GM19438 (cell line): ENCODE results near the gene SMCR8.
"Not testable (repeated sequence)": the region's sequence is repeated elsewhere in the genome, so short reads cannot be mapped to it uniquely, and the experiment has no call there.

ENCODE experiments used
- ATAC-seq: cut with Tn5 transposase; IDR thresholded peaks from one replicate; pipeline ENCODE4 v1.9.1; 2021; ENCODE audit warnings: low read depth; ENCODE audit not compliant: unreplicated experiment

Gene SMCR8, protein sequence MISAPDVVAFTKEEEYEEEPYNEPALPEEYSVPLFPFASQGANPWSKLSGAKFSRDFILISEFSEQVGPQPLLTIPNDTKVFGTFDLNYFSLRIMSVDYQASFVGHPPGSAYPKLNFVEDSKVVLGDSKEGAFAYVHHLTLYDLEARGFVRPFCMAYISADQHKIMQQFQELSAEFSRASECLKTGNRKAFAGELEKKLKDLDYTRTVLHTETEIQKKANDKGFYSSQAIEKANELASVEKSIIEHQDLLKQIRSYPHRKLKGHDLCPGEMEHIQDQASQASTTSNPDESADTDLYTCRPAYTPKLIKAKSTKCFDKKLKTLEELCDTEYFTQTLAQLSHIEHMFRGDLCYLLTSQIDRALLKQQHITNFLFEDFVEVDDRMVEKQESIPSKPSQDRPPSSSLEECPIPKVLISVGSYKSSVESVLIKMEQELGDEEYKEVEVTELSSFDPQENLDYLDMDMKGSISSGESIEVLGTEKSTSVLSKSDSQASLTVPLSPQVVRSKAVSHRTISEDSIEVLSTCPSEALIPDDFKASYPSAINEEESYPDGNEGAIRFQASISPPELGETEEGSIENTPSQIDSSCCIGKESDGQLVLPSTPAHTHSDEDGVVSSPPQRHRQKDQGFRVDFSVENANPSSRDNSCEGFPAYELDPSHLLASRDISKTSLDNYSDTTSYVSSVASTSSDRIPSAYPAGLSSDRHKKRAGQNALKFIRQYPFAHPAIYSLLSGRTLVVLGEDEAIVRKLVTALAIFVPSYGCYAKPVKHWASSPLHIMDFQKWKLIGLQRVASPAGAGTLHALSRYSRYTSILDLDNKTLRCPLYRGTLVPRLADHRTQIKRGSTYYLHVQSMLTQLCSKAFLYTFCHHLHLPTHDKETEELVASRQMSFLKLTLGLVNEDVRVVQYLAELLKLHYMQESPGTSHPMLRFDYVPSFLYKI

DNA sequence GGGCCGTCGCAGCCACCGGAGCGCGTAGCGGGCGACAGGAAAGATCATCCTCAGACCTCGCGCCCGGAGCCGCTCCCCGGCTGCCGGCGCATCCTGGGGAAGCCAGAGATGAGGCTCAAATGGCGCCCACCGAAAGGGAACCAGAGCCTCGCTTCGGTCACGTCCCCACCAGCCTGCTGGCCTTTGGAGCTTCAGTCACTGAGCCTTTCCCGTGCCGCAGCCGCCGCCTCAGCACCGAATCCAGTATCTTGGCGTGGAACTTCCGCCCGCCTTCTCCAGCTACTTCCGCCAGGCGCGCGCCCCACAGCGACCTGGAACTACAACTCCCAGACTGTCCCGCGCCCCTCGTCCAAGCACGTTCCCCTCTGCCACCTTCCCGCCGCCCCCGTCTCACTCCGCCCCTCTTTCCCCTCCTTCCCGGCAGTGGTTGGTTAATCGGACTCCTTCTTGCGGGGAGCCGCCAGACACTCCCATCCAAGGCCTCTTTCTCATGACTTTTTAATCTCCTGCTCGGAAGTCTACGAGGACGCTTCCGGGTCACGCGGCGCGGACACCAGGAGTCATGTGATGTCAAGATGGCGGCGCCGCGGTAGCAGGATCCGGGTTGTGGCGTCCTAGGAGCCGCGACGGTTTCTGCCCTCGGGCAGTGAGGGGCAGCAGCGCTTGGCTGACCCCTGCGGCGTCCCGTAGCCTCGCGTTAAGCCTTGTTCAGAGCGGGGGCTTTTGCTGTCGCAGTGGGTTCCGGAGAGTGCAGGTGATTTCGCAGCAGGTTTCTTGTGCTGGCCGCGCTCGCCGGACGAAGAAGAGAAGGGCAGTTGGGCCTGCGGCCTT lies at the start of gene SMCR8, which contains the start of gene TOP3A:
Gene SMCR8, plus strand, starts transcription at position 563 of the 831 bp plus-strand sequence. CDS start 497 bp downstream, outside the sequence.
Gene TOP3A, minus strand, starts transcription at position 264 of the 831 bp plus-strand sequence. Its CDS starts 216 bp downstream, at position 48.
- peak; percentile 86 for ATAC-seq

DNA sequence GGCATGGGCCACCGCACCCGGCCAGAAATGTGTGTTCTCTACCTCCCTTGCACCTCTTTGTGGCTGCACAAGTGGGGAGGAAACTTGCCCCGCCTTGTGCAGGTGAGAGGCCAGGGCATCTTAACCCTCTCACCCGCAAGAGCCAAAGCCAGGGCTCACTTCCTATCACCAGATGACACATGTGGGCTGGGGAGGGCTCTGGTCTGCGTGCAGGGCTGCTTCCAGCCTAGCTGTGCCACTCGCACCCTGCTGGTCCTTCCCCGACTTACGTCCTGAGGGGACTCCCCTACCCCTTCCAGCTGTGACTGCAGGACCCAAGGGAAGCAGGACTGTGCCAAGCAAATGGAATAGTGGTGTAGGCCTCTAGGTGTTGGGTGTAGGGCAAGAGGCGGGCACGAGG lies 47.7 kb upstream of the SMCR8 start:
- ATAC-seq = no peak

DNA sequence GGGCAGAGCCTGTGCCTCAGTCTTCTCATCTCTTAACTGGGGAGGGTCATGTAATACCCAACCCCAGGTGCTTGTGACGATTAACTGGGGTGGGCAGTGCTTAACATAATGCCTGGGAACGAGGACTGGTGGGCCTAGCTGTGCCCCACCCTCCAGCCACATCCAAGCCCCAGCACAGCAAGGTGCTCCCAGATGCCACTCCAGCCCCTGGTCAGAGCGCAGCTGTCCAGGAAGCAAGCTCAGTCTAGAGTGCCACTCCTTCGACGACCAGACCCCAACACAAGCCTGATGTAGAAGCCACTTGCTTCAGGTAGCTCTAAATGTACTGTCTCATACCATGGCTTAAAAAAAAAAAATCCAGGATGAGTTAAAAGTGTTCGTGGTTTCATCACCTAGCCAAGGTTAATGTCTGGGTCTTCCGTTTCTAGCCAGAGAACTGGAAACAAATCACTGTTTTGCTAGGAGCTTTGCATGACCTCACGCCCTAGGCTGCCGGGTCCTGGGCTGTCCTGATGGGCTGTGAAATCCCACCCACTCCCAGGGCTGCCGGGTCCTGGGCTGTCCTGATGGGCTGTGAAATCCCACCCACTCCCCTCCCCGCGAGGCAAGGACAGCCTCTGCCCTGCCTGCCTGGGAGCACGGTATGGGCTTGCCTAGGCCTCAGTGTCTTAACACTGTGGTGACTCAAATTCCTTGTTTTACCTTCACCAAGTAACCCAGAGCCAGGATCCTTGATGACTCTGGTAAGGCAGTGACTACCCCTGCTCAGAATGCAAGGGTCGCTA lies 47.0 kb upstream of the SMCR8 start:
- no peak for ATAC-seq

DNA sequence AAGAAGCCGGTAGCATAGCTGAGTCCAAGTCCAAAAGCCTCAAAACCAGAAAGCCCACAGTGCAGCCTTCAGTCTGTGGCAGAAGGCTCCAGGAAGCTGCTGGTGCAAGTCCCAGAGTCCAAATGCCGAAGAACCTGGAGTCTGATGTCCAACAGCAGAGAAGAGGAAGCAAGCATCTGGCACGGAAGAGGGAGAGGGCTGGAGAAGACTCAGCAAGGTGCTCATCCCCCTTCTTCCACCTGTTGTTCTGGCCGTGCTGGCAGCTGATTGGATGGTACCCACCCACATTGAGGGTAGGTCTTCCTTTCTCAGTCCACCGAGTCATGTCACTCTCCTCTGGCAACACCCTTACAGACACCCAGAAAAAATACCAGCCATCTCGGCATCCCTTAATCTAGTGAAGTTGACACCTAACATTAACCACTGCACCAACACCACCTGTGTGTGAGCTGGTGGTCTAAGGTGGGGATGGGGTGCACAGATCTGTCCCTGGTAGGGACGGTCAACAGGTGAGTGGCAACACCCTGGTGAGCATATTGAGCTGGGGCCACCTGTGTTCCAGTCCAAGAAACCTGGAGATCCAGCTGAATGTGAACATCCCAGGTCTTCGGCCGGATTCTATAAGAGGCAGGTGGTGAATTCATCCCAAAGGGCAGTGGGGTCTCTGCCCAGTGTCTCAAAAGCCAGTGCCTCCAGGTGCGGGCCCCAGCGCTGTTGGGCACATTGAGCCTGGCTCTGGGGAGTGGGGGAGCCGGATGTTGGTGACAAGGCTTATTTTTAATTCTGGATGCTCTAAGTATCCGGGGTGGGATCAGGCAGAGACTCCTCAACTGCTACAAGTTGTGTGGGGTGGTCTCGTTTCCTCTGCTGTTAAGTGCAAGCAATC lies 44.8 kb upstream of the SMCR8 start:
- no peak for ATAC-seq

DNA sequence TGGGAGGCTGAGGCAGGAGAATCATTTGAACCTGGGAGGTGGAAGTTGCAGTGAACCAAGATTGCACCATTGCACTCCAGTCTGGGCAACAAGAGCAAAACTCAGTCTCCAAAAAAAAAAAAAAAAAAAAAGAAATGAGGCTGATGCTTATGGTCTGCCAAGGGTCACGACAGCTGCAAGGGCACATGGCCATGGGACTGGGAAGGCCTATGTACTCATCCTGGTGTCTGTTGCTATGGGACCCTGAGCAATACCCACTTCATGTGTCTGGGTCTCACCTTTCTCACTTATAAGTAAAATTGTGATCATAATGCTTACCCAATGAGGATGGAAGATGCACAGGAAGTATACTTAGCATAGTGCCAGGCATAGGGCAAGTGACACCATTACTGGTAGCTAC lies 38.0 kb upstream of the SMCR8 start:
- ATAC-seq = no peak

DNA sequence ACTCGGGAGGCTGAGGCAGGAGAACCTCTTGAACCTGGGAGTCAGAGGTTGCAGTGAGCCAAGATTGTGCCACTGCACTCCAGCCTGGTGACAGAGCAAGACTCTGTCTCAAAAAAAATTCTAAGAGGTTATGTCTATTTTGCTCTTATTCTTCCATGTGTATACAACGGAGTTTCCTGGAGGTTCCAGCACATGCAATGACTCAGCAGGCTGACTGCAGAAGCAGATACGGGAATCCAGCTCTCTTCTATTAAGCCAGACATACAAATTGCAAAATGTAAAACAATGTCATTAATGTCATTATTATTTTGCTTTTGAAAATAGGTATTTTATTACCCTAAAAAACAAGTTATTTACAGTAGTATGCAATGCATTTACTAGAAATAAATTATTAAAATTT lies 36.2 kb upstream of the SMCR8 start:
- no peak for ATAC-seq

DNA sequence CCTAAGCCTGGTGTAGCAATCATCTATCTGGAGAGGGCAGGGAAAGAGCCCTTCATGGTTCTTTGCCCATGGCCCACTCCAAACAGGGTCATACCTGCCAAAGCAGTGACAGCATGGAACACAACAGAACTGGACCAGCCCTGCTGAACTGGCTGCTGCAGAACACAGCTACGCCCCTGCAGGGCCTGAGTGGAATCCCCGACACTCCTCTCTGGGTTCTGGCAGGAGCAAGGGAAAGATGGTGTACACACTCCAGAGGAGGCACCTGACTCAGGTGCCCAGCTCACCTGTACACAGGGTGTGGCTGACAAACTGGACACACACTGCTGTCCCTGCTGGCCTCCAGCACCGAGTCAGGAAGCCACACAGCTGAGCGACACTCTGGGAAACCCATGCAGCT lies 34.8 kb upstream of the SMCR8 start:
- no peak for ATAC-seq

DNA sequence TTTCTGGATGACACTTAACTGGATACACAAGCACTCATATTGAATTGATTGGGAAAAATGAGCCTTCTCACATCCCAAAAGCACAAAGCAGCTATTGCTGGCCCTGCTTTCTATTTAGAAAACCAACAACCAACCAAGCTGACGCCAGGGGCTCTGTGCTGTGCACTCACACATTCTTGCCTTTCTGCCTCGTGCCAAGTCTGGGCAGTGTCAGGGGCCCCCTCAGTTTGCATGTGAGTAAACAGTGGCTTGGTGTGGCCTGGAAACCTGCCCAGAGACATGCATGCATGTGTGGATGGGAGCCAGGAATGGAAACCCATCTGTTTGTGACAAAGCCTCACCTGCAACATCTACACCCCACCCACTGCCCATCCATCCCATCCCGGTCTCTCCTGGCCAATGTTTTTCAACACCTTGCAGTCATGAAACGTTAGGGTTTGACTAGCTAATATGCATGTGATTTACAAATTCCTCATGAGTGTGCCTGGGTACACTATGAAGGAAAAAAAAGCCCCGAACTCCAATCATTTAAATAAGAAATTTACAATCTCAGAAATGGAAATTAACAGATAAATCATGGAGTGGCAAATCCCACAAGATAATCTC lies 34.2 kb upstream of the SMCR8 start:
- ATAC-seq = no peak

DNA sequence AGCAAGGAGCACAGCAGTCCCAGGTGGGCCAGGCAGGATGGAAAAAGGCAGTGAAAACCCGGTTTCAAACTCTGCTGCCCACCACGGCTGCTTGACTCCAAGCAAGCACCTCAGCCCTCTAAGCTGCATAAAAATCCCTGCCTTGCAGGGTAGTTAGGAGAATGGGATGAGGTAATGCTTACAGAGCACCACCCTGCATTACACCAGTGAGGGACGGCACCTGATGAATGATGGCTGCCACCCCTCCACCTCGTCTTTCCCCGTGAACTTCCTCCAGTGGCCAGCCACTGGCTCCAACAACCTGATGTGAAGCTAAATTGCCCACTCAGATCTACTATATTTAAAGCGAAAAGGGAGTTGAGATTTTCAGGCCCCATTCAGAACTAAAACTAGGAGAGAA lies 33.3 kb upstream of the SMCR8 start:
- no peak for ATAC-seq

DNA sequence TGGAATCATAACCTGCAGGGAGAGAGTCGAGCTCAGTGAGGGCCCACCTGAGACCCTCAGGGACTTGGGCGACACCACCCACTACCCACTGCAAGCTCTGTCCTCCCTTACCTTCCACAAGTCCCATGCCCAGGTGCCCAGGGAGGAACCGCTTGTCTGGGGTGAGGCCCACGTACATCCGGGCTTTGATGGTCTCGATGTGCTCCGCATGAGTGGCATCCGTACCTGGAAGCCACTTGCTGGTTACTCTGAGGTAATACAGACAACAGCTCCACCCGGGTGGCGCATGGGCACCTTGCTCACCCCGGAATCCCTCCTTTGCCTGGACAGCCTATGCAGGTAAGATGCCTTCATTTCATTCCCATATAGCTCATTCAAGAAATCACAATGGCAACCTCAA lies 29.8 kb upstream of the SMCR8 start:
- ATAC-seq = no peak

DNA sequence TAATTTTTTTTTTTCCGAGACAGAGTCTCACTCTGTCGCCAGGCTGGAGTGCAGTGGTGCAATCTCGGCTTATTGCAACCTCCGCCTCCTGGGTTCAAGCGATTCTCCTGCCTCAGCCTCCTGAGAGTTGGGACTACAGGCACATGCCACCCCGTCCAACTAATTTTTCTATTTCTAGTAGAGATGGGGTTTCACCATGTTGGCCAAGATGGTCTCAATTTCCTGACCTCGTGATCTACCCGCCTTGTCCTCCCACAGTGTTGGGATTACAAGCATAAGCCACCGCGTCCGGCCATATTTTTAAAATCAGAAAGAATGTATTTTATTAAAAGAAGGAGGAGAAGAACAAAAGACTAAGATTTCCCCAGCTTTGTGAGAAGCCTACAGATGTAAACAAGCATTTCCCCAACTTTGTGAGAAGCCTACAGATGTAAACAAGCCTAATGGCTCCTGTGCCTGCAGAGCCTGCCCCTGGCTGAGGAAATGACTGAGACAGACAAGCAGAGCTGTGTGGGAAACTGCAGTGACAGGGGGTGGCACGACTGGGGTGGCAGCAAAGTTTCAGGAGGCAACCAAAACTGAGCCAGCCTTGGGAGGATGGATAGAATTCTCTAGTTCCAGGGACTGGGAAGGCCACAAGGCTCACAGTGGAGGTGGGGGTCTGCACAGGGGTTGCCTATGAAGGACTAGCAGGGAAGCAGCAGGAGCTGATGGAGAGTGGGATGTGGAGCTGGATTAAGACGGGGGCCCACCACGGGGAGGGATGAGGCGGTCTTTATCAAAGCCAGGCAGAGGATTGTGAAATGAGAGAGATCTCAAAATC lies 23.2 kb upstream of the SMCR8 start:
- ATAC-seq = no peak

DNA sequence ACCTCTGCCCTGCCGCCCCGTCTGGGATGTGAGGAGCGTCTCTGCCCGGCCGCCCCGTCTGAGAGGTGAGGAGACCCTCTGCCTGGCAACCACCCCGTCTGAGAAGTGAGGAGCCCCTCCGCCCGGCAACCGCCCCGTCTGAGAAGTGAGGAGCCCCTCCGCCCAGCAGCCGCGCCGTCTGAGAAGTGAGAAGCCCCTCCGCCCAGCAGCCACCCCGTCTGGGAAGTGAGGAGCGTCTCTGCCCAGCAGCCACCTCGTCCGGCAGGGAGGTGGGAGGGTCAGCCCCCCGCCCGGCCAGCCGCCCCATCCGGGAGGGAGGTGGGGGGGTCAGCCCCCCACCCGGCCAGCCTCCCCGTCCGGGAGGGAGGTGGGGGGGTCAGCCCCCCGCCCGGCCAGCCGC lies 17.0 kb upstream of the SMCR8 start:
- not testable (repeated sequence) for ATAC-seq

DNA sequence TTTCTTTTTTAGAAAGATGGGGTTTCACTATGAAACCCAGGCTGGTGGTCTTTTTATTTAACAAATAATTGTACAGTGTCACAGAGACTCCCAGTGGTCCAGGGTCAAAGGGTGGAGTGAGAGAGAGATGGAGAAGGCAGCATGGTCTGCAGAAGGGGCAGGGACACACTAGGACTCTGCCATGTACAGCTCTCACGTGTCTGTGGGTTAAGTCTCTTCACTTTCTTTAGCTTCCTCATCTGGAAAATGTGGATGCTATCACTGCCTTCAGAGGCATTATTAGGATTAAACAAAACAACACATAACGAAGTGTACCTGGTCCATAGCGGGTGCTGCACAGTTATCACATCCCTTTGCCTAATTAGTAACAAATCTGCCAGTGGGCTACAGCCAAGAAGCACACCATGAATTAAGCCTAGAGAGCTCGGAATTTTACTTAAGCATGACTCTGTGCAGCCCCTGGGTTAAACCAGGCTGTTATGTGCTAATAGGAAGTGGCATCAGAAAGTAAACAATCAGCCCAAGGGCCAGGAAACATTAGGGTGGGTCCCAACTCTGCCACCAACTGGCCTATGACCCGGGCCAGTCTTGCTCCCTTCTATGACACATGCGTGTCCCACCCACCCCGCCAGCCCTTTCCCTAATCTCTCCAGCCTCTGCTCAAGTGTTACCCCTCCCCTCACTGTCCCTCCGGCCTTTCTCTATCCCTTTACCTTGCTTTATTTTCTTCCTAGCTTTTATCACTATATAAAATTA lies 14.2 kb upstream of the SMCR8 start:
- ATAC-seq = no peak

DNA sequence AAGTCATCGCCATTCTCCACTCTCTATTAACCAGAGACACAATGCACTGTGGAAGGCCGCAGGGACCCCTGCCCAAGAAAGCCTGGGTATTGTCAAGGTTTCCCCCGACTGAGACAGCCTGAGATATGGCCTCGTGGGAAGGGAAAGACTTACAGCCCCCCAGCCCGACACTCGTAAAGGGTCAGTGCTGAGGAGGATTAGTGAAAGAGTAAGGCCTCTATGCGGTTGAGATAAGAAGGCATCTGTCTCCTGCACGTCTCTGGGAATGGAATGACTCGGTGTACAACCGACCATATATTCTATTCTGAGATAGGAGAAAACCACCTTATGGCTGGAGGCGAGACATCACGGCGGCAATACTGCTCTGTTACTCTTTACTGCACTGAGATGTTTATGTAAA lies 11.9 kb upstream of the SMCR8 start:
- ATAC-seq = not testable (repeated sequence)

DNA sequence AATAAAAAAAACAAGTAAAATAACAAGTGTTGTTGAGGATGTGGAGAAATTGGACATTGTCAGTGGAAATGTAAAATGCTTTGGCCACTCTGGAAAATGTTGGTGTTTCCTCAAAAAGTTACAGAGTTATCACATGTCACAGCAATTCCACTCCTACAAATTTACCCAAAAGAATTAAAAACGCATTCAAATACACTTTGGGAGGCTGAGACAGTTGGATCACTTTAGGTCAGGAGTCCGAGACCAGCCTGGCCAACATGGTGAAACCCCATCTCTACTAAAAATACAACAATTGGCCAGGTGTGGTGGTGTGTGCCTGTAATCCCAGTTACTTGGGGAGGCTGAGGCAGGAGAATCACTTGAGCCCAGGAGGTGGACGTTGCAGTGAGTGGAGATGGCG lies 5.9 kb upstream of the SMCR8 start:
- ATAC-seq = no peak

DNA sequence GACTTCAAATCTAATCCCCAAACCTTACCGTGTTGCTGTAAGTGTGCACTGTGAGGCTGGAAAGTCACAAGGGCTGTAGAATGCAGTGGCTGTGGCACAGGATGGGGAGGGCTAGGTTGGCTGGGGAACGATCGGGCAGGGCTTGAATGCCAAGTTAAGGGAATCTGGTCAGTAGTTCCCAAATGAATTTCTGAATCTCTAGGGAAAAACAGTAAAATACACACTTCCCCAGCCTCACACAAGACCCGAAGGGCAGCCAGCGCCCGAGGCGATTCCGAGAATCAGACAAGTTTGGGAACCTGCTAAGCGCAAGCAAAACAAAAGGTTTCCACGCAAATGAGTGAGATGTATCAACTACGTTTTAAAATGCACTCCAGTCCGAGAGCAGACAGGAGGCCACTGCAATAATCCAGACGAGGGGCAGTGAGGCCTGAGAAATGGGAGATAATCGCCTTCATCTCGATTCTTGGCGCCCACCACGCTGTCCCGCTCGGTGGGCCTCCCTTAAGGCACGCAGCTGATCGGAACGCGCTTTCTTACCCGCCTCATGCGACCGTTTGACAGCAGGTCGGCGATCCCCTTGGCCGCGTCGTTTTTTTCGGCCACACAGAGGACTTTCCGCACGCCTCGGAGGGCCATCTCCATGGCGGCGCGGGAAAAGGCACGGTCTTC lies 898 bp upstream of the SMCR8 start:
- ATAC-seq = peak; percentile 3
